Left ventricle myocardium superior (tissue), 1 donor: Measurements from ENCODE around the gene DEFB126. TPM values are rescaled to one million over a fixed set of nuclear protein-coding genes. Genes with fewer than 3 reads are reported as not detected.
"Not testable (repeated sequence)": the region's sequence is repeated elsewhere in the genome, so short reads cannot be mapped to it uniquely, and the experiment has no call there.

Experiments
- ATAC-seq: fragments of 200-7000 bp; cut with Tn5 transposase; one replicate; pipeline ENCODE4 v1.9.1; 2020; ENCODE audit warnings: mild to moderate bottlenecking, moderate library complexity
- DNase-seq: peaks from one replicate; pipeline ENCODE4 v3.0.0-alpha.2; 2020
- intact Hi-C: fragments of 100-400 bp; cut with micrococcal nuclease; formaldehyde crosslinking; loops from one replicate; pipeline ENCODE4 v1.11.0; 2022
- long read RNA-seq: library from polyadenylated mRNA; unstranded; transcript quantifications from one replicate; pipeline ENCODE4 v2.0.0, GENCODE V29; 2021
- total RNA-seq: library from RNA; stranded (reverse); fragmentation: NEBNext Ultra II Directional; extraction: Animal tissue kit (Norgen Biotek cat#: 25700); gene quantifications from one replicate; pipeline ENCODE4 v1.2.1, GENCODE V29; 2021
- donor health status: DM: no; HTN: yes; CAD: no; lungs with severe emphysema.

Gene DEFB126, protein sequence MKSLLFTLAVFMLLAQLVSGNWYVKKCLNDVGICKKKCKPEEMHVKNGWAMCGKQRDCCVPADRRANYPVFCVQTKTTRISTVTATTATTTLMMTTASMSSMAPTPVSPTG
- not detected for total RNA-seq
- long read RNA-seq: 0 reads

DNA sequence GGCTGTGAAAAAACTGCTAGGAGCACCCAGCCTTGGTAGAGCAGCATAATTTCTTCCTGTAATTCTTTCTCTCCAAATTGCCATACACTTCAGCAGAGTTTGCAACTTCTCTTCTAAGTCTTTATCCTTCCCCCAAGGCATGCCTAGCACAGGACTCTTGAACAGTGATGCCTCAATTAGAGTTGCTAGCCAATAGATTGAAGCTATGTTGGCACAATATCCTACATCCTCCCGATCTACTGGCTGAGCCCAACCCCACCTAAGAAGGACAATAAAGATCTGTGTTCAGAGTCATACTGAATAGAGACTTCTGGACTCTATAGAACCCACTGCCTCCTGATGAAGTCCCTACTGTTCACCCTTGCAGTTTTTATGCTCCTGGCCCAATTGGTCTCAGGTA, at the start of gene DEFB126:
Gene DEFB126 (plus strand): TSS at position 301 of the 400 bp plus-strand sequence. CDS start 39 bp downstream, at position 340.
- DNase-seq: no peak
- intact Hi-C loops: no loop called here
- ATAC-seq: no peak

DNA sequence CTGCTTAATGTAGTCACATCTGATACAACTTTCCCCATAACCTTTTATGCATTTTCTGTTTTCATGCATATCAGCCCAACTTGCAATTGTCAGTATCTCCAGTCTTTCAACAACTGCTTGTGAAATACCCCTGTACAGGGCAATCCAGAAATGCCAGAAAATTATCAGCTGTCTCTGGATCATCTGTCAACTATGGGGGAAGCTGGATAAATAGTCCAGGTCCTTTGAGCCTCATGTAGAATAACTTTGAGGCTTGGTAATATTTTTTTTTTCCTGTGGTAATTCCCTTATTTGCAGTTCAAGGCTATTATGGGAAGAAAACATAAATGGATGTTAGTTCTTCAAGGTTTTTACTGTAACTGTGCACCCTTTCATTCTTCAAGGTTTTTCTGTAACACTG, 48.7 kb upstream of the DEFB126 start:
- intact Hi-C loops: no loop called here
- ATAC-seq (no peak), DNase-seq (no peak)

DNA sequence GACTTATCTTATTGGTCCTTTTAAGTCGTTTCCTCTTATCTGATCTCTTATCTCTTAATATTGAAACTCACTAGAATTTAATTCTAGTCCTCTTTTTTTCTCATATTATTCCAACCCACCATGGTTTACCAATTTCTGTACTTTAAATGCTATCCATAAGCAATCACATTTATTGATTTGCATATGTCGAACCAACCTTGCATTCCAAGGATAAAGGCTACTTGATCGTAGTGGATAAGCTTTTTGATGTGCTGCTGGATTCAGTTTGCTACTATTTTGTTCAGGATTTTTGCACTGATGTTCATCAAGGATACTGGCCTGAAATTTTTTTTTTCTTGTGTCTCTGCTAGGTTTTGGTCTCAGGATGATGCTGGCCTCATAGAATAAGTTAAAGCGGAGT, 47.2 kb upstream of the DEFB126 start:
- intact Hi-C loops: no loop called here
- no peak for ATAC-seq
- DNase-seq: no peak

DNA sequence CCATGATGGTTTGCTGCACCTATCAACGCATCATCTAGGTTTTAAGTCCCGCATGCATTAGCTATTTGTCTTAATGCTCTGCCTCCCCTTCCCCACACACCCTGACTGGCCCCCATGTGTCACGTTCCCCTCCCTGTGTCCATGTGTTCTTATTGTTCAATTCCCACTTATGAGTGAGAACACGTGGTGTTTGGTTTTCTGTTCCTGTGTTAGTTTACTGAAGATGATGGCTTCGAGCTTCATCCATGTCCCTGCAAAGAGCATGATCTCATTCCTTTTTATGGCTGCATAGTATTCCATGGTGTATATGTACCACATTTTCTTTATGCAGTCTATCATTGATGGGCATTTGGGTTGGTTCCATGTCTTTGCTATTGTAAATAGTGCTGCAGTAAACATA, 44.7 kb upstream of the DEFB126 start:
- intact Hi-C loops, DNase-seq, ATAC-seq: not testable (repeated sequence)

DNA sequence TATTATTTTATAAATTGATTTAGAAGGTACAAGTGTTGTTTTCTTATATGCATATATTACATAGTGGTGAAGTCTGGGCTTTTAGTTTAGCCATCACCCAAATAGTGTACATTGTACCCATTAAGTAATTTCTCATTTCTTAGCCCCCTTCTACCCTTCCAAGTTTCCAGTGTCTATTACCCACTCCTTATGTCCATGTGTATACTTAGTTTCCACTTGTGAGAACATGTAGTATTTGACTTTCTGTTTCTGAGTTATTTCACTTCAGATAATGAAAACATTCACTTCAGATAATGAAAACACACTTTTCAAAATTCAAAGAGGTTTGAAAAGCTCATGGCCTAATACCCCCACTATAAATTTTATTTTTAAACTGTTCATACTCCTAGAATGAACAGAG, 40.4 kb upstream of the DEFB126 start:
- DNase-seq: no peak
- ATAC-seq: no peak
- intact Hi-C loops: loop anchor here (5.0 kb wide), 1 partner anchor 165 kb away; no protein-coding TSS in a partner anchor

DNA sequence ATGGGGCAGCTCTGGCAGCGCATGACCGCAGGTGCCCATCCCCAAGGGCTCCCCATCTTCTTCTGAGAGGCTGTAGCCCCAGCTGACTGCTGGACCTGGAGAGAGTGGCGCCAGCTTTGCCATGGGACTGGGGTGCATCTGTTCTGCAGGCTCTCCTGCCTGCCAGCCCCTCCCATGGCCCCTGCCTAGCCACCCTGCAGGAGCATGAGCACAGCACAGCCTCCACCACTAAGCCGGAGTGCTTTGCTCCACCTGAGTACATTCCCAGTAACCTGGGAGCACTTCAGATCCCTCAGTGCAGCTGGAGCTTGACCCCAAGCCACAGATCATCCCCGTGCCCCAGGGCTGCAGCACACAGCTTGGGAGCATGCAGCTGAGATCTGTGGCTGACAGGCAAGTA, 38.9 kb upstream of the DEFB126 start:
- intact Hi-C loops: loop anchor here (5.0 kb wide), 1 partner anchor 164 kb away; no protein-coding TSS in a partner anchor
- DNase-seq: no peak
- ATAC-seq: no peak

DNA sequence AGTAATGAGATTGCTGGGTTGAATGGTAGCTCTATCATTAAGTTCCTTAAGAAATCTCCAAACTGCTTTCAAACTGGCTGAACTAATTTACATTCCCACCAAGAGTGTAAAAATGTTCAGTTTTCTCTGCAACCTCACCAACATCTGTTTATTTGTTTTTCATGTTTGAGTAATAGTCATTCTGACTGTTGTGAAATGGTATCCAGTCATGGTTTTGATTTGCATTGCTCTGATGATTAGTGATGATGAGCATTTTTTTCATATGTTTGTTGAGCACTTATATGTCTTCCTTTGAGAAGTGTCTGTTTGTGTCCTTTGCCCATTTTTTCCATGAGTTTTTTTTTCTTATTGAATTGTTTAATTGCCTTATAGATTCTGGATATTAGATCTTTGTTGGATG, 30.0 kb upstream of the DEFB126 start:
- ATAC-seq (no peak), DNase-seq (no peak)
- intact Hi-C loops: no loop called here

DNA sequence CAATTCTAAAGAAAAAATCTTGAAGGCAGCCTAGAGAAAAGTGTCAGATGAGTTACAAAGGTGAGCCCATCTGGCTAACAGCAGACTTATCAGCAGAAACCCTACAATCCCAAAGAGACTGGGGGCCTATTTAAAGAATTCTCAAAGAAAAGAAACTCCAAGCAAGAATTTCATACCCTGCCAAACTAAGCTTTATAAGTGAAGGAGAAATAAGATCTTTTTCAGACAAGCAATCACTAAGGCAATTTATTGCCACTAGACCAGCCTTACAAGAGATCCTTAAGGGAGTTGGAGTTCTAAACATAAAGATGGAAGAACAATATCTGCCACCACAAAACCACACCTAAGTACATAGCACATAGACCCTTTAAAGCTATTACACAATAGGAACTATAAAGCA, 24.9 kb upstream of the DEFB126 start:
- intact Hi-C loops: no loop called here
- ATAC-seq: no peak
- DNase-seq: no peak

DNA sequence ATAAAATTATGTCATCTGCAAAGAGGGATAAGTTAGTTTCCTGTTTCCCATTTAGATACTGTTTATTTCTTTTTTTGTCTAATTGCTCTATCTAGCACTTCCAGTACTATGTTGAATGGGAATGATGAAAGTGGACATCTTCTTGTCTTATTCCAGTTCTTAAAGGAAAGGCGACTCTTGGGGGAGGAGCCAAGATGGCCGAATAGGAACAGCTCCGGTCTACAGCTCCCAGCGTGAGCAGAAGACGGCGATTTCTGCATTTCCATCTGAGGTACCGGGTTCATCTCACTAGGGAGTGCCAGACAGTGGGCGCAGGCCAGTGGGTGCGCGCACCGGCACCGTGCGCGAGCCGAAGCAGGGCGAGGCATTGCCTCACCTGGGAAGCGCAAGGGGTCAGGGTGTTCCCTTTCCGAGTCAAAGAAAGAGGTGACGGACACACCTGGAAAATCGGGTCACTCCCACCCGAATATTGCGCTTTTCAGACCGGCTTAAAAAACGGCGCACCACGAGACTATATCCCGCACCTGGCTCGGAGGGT, 12.5 kb upstream of the DEFB126 start:
- not testable (repeated sequence) for DNase-seq, ATAC-seq

DNA sequence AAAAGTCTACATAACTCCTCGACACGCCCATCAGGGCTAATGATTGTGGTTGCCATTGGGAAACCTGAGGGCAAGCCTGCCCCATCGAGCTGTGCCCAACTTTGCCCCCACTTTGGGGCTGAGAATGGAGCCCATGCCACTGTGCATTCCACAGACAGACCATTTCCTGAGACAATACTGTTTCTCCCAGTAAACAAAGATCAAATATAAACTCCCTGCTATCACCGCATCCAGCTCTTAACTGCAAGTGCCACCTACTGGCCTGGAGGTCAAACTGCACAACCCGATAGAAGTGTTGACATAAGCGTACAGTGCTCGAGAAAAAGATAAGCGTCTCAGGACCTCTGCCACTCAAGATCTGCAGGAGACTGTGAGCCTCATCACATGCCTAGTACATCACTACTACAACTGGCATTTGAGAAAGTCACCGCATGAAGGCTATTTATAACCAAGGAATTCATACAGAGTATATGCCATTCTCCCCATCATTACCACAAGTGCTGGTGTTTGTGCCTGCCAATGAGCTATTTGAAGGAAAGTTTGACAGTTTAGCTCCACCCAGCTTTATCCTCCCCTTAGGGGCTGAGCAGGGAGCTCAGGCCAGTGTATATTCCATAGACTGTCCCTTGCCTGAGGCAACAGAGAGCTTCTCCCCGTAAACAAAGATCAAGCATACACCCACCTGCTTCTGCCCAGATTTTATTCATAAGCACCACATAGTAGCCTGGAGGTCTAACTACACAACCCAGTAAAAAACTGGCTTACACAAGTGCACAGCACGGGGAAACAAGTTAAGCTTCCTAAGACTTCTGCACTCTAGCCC, 4.5 kb upstream of the DEFB126 start:
- DNase-seq (no peak), ATAC-seq (no peak)
- intact Hi-C loops: no loop called here

More for the DNA sequence above, 12.5 kb upstream of the DEFB126 start:
- intact Hi-C loops: not testable (repeated sequence)

DNA sequence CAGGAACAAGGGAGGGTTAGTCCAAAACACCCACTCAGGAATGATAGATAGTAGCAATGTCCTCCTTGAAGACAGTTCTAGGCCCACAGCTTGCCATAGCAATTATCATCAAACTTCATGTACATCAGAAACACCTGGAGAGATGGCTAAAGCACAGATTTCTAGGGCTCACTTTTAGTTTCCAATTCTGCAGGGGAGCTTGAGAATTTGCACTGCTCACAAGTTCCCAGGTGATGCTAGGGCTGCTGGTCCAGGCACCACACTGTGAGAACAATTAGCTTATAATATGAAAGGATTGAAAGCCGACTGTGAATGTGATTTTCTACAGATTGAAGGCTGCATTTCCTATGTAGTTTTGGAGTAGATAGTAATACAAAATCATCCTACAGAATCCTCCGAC, 3.5 kb downstream of the DEFB126 start:
- intact Hi-C loops: no loop called here
- DNase-seq (no peak), ATAC-seq (no peak)

DNA sequence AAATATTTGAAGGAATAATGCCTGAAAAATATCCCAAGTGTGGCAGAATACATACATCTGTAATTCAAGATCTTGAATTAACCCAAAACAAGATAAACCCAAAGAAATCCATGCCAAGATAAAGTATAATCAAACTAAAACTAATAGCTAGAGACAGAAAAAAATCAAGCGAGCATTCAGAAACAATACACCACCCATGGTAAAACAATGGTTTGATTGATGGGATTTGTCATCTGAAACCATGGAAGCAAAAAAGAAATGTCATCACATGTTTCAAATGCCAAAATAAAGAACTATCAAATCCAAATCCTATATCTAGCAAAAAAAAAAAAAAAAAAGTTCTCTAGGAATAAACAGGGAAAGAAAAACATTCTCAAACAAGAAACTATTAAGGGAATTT, 9.7 kb downstream of the DEFB126 start:
- DNase-seq: no peak
- no peak for ATAC-seq
- intact Hi-C loops: no loop called here

DNA sequence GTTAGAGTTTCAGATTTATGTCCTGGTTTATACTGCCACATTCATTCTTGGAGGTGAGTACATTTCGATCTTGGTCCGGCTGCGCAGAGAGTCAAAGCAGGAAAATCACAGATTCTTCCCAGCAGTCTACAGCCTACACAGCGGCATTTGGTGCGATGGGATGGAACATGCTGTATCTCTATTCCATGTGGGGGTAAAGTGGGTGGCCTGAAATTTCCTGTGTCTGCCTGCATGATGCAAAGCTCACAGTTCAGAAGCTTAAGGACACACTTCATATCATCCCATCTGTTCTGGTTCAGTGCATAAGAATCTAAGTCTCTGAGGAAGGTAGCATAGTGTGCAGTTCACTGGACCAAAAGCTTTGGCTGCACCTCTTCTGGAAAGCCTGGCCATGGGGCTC, 14.8 kb downstream of the DEFB126 start, which contains the start of gene DEFB127:
Gene DEFB127 (plus strand): TSS at position 301 of the 400 bp plus-strand sequence. CDS start 91 bp downstream, at position 392.
- no peak for ATAC-seq
- intact Hi-C loops: no loop called here
- no peak for DNase-seq

DNA sequence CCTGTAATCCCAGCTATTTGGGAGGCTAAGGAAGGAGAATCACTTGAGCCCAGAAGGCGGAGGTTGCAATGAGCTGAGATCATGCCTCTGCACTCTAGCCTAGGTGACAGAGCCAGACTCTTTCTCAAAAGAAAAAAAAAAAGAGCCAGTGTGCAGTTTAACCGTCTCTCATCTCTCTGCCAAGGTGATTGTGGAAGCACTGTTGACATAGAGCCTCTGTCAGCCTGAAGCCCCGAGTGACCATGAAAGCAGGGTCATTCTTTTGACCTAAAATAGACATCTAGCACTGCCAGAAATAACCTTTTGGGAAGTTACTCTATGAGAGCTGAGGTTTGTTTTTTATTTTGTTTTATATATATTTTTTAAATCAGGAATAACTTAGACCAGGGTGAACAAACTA, 22.2 kb downstream of the DEFB126 start:
- intact Hi-C loops: no loop called here
- DNase-seq (no peak), ATAC-seq (no peak)

DNA sequence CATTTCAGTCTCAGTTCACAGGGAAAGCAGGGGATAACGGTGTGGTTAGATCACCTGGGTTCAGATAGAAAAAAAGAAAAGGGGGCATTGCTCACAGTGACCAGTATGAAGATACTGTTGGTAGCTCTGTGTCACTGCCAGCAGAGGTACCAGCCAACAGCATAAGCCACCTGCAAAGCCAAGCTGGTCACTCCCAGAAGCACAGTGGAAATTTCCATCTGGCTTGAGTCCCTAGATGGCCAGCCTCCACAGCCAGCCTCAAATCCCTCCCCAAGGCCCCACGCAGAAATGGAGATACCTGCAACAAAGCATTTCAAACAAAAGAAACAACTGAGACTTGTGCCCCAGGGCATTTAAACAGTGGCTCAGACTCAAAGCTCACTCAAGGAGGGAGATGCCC, 26.5 kb downstream of the DEFB126 start:
- ATAC-seq (no peak), DNase-seq (no peak)
- intact Hi-C loops: no loop called here

DNA sequence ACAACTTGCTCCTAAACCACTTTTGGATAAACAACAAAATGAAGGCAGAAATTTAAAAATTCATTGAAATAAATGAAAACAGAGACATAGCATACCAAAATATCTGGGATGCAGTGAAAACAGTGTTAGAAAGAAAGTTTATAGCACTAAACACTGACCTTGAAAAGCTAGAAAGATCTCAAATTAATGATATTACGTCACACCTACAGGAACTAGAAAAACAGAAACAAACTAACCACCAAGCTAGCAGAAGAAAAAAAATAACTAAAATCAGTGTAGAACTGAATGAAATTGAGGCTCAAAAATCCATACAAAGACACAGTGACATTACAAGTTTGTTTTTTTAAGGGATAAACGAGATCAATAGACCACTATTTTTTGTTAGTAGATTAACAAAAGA, 41.9 kb downstream of the DEFB126 start:
- DNase-seq: no peak
- intact Hi-C loops: no loop called here
- no peak for ATAC-seq

DNA sequence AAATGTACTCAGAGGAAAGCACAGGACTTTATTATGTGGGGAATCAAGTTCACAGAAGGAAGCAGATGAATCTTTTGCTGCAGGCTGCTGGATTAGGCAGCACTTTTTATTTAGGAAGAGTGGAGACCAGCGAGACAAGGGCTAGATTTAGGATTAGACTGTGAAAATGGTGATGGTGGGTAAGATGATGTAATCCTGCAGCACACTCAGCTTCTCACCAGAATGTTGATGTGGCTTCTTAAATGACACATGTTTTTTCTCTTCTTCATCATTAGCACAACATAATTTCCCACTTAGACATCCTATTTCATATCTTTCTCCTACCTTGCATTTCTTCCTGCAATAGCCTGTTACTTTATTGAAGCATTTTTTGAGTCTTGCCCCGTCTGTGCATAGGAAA, 45.3 kb downstream of the DEFB126 start:
- no peak for DNase-seq
- no peak for ATAC-seq

DNA sequence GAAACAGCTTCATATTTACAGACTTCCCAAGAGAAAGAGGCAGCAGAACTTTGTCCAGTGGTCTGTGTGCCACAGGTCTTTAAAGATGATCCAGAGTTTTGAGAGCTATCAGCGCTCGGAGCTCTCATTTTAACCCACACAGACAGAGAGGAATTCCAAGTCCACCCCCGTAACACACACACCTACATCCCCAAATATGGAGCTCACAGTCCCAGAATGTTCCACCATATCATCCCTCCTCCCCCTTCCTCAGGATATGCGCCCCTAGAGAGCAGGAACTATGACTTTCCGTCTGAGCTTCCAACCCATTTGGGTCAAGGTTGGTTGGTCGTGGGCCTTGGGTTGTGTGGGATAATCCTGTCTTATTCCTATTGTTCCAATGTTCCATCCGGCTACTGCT, 47.2 kb downstream of the DEFB126 start, which contains the start of gene DEFB128:
Gene DEFB128 (minus strand): TSS at position 101 of the 400 bp plus-strand sequence. CDS start 88 bp downstream, at position 13.
- DNase-seq (no peak), ATAC-seq (no peak)
- intact Hi-C loops: no loop called here

More for the DNA sequence above, 45.3 kb downstream of the DEFB126 start:
- intact Hi-C loops: no loop called here
